Measurements from ENCODE around the gene TMSB4Y. TPM values are rescaled to one million over a fixed set of nuclear protein-coding genes. Genes with fewer than 3 reads are reported as not detected.

The TMSB4Y gene
- total and polyA plus RNA-seq, 10 of the 15 experiments (the other 5 are each of a cell fraction or from before 2014, with no cell fraction given) = not detected

- H3K27me3 ChIP-seq (replicated peaks in 1 of 2; ENCODE audit: control insufficient read depth in 2 of 2, insufficient read depth in 2 of 2, low read length in 1 of 2) = no peaks in the 10 kb centered on the region
- no peak overlapping the region for H3K4me2 ChIP-seq (ENCODE audit: control insufficient read depth, insufficient read depth)
- no peak for FAIRE-seq
- no peaks in the 10 kb centered on the region for H3K36me3 ChIP-seq (ENCODE audit: control insufficient read depth in 2 of 2, insufficient read depth in 2 of 2, low read length in 1 of 2)
- no peak overlapping the region for H3K9ac ChIP-seq (ENCODE audit: control insufficient read depth, insufficient read depth, low read length)
- no peak for DNase-seq (ENCODE audit: low read depth, low spot score)
- SMC1A ChIA-PET (ENCODE audit: uncharacterized antibody, unreplicated experiment) = no interaction called here
- BruUV-seq (replicated peaks) = no TSS peak
- no peaks in the 10 kb centered on the region for H4K20me1 ChIP-seq (ENCODE audit: control insufficient read depth, insufficient read depth)
- in situ Hi-C loops (cut with MboI) (no loop called here), intact Hi-C loops (cut with micrococcal nuclease; ENCODE audit: unreplicated experiment) (no loop called here)
- ATAC-seq = no peak
- H3K4me1 ChIP-seq (ENCODE audit: control insufficient read depth, insufficient read depth, low read length) = no peaks in the 10 kb centered on the region
- CTCF ChIA-PET = no interaction called here
- no peaks in the 10 kb centered on the region for H3K9me3 ChIP-seq (replicated peaks; ENCODE audit: control insufficient read depth, insufficient read depth, low read length)
- H3K79me2 ChIP-seq (ENCODE audit: control insufficient read depth, insufficient read depth, low read length) = no peaks in the 10 kb centered on the region
- H2AFZ ChIP-seq (ENCODE audit: control insufficient read depth, low read depth, low read length) = no peak overlapping the region
- H3K27ac ChIP-seq (ENCODE audit: control insufficient read depth, insufficient read depth) = no peak overlapping the region
- RAD21 ChIA-PET (ENCODE audit: unreplicated experiment) = no interaction called here
- H3K4me3 ChIP-seq = no peak overlapping the region
- POLR2A ChIA-PET = no interaction called here
- no CpG with 5 or more reads among the region's 1 CpG for WGBS (ENCODE audit: insufficient coverage, insufficient replicate concordance, low lambda C conversion rate, missing lambda C conversion rate)
- TF ChIP-seq POLR2A (IDR thresholded peaks at IDR 0.05; ENCODE audit: low read depth, low read length) = no peak
- no peak for TF ChIP-seq IRF5 (IDR thresholded peaks at IDR 0.05; ENCODE audit: borderline replicate concordance)
- no peak for TF ChIP-seq FOXM1 (IDR thresholded peaks at IDR 0.05; ENCODE audit: low read depth, low read length)
- no peak for TF ChIP-seq SKIL (IDR thresholded peaks at IDR 0.05; ENCODE audit: low read depth, poor library complexity, severe bottlenecking)
- no peak for TF ChIP-seq PML (IDR thresholded peaks at IDR 0.05; ENCODE audit: low read length)
- TF ChIP-seq JUND (IDR thresholded peaks at IDR 0.05; ENCODE audit: low read depth, low read length) = no peak
- TF ChIP-seq, protein P1, sequence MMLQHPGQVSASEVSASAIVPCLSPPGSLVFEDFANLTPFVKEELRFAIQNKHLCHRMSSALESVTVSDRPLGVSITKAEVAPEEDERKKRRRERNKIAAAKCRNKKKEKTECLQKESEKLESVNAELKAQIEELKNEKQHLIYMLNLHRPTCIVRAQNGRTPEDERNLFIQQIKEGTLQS (IDR thresholded peaks at IDR 0.05; ENCODE audit: borderline replicate concordance, extremely low read depth, low read depth, low read length) = no peak
- TF ChIP-seq, protein P2, sequence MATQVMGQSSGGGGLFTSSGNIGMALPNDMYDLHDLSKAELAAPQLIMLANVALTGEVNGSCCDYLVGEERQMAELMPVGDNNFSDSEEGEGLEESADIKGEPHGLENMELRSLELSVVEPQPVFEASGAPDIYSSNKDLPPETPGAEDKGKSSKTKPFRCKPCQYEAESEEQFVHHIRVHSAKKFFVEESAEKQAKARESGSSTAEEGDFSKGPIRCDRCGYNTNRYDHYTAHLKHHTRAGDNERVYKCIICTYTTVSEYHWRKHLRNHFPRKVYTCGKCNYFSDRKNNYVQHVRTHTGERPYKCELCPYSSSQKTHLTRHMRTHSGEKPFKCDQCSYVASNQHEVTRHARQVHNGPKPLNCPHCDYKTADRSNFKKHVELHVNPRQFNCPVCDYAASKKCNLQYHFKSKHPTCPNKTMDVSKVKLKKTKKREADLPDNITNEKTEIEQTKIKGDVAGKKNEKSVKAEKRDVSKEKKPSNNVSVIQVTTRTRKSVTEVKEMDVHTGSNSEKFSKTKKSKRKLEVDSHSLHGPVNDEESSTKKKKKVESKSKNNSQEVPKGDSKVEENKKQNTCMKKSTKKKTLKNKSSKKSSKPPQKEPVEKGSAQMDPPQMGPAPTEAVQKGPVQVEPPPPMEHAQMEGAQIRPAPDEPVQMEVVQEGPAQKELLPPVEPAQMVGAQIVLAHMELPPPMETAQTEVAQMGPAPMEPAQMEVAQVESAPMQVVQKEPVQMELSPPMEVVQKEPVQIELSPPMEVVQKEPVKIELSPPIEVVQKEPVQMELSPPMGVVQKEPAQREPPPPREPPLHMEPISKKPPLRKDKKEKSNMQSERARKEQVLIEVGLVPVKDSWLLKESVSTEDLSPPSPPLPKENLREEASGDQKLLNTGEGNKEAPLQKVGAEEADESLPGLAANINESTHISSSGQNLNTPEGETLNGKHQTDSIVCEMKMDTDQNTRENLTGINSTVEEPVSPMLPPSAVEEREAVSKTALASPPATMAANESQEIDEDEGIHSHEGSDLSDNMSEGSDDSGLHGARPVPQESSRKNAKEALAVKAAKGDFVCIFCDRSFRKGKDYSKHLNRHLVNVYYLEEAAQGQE (IDR thresholded peaks at IDR 0.05; ENCODE audit: low read depth, low read length) = no peak
- no peak for TF ChIP-seq SREBF2 (IDR thresholded peaks at IDR 0.05; ENCODE audit: low read length)
- TF ChIP-seq RELB (IDR thresholded peaks at IDR 0.05; ENCODE audit: low read depth) = no peak
- TF ChIP-seq MTA2 (IDR thresholded peaks at IDR 0.05; ENCODE audit: low read depth) = no peak
- TF ChIP-seq, protein P3, sequence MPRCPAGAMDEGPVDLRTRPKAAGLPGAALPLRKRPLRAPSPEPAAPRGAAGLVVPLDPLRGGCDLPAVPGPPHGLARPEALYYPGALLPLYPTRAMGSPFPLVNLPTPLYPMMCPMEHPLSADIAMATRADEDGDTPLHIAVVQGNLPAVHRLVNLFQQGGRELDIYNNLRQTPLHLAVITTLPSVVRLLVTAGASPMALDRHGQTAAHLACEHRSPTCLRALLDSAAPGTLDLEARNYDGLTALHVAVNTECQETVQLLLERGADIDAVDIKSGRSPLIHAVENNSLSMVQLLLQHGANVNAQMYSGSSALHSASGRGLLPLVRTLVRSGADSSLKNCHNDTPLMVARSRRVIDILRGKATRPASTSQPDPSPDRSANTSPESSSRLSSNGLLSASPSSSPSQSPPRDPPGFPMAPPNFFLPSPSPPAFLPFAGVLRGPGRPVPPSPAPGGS (IDR thresholded peaks at IDR 0.05; ENCODE audit: borderline replicate concordance, insufficient read depth, low read depth, low read length, poor library complexity, severe bottlenecking) = no peak
Measured at GRCh38 chrY:13754661-13755060, 51.0 kb downstream of the TMSB4Y start.

All from GM12878 (cell line).